Activated T-cell treated with anti-CD3 and anti-CD28 coated beads, Interleukin-2, amount 50 U/mL, for 4 hours (primary cell): ENCODE measurements around the gene MFAP3. TPM values are rescaled to one million over a fixed set of nuclear protein-coding genes. Genes with fewer than 3 reads are reported as not detected.

ENCODE experiments used
- ATAC-seq, 2 donors: fragments of 200-7000 bp; cut with Tn5 transposase; one replicate each; pipeline ENCODE4 v1.10.0; 2021
- DNase-seq: peaks from one replicate; pipeline ENCODE4 v3.0.0-alpha.2; 2020
- H3K27me3 Mint-ChIP-seq: one replicate; pipeline ENCODE4 v1.8.0; 2021; ENCODE audit warnings: low read depth, mixed read lengths
- H3K36me3 Mint-ChIP-seq: one replicate; pipeline ENCODE4 v1.8.0; 2022; ENCODE audit warnings: mixed read lengths; ENCODE audit not compliant: insufficient read depth
- H3K4me1 Mint-ChIP-seq: one replicate; pipeline ENCODE4 v1.8.0; 2021; ENCODE audit warnings: low read depth, mixed read lengths
- H3K4me3 Mint-ChIP-seq: one replicate; pipeline ENCODE4 v1.8.0; 2021; ENCODE audit warnings: mild to moderate bottlenecking, moderate library complexity, mixed read lengths
- H3K9me3 Mint-ChIP-seq: one replicate; pipeline ENCODE4 v1.8.0; 2021; ENCODE audit warnings: mixed read lengths
- total RNA-seq, 3 donors: library from RNA; stranded (reverse); gene quantifications; one replicate each; pipeline ENCODE4 v1.2.1, GENCODE V29; 2021

MFAP3 gene
- total RNA-seq, 3 donors from 2014 or later, result 10.8 to 17.1 (median 16.0) TPM

DNA sequence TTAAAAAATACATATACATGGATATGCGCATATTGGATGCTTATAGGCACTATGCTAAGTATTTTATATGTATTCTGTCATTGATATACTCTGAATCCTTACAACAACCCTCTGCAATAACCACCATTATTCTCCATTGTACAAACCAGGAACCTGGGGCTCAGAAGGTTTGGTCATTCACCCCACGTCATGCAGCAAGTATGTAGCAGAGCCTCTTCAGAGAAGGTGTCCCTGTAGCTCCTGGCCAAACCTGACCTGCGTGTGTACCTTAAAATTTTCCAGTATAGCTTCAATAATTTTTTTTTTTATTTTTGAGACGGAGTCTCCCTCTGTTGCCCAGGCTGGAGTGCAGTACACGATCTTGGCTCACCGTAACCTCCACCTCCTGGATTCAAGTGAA lies 51.9 kb downstream of the MFAP3 start:
- H3K9me3 Mint-ChIP-seq, result no peaks in the 10 kb centered on the region
- ATAC-seq (no peak), DNase-seq (no peak)
- H3K4me1 Mint-ChIP-seq, result peaks cover 2% of the 10 kb centered on the region
- H3K4me3 Mint-ChIP-seq, result no peak overlapping the region
- no peaks in the 10 kb centered on the region for H3K36me3 Mint-ChIP-seq
- peaks cover 15% of the 10 kb centered on the region for H3K27me3 Mint-ChIP-seq

DNA sequence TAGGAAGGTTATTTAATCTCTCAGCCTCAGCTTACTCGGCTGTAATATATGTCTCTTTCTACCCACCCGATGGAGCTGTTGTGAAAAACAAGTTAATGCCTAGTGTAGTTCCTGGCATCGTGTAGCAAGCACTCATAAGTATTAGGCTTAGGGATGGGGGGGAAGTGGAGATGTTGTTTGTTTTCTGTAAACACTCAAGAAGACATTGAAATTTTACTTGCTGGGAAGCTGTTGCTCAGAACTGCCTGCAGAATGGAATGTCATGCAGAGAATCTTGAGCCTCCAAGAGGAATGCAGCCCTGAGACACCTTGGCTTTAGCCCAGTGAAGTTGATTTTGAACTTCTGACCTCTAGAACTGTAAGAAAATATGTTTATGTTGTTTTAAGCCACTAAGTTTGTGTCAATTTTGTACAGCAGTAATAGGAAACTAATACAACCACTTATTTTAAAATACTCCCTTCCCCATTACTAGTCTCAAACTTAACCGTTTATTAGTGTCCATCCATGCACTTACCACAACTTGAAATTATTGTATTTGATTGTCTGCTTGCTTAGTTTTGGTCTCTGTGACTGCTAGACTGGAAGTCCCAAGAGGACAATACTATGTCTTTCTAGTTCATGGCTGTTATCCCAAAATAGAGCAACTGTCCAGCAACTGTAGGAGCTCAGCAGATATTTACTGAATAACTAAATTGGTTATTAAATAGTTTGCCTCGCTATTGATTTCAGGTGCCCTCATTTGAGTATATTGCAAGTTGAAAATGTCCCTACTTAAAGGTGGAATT lies 53.8 kb downstream of the MFAP3 start:
- no peak overlapping the region for H3K4me3 Mint-ChIP-seq
- no peaks in the 10 kb centered on the region for H3K4me1 Mint-ChIP-seq
- no peaks in the 10 kb centered on the region for H3K9me3 Mint-ChIP-seq
- DNase-seq (no peak), ATAC-seq (no peak)
- no peaks in the 10 kb centered on the region for H3K36me3 Mint-ChIP-seq
- H3K27me3 Mint-ChIP-seq, result peaks cover 15% of the 10 kb centered on the region

- H3K27me3 Mint-ChIP-seq, result peaks cover 15% of the 10 kb centered on the region
- H3K36me3 Mint-ChIP-seq, result no peaks in the 10 kb centered on the region
- H3K4me1 Mint-ChIP-seq, result no peaks in the 10 kb centered on the region
- H3K4me3 Mint-ChIP-seq, result no peak overlapping the region
- no peaks in the 10 kb centered on the region for H3K9me3 Mint-ChIP-seq
- ATAC-seq (no peak), DNase-seq (no peak)
These were observed 54.4 kb downstream of the MFAP3 start for GRCh38 chr5:154093142-154093532.

DNA sequence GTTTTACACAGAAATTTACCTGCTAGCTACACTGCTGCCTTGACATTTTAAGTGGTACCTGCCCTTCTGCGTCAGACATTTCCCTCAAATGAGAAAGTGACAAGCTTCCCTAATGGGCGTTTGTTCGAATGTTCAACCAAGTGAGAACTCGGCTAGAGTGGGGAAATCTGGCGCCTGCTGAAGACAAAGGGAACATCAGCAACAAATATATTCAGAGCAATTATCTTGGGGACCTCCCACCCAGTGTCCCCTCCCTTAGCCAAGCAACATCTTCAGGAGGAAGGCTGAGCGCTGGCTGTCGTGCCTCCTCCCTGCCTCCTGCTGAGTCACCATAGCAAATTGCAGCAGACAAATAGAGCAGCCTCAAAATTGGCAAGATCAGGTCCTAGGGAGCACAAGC lies 57.1 kb downstream of the MFAP3 start:
- H3K9me3 Mint-ChIP-seq, result no peaks in the 10 kb centered on the region
- no peaks in the 10 kb centered on the region for H3K36me3 Mint-ChIP-seq
- no peak overlapping the region for H3K4me3 Mint-ChIP-seq
- ATAC-seq (no peak), DNase-seq (no peak)
- no peaks in the 10 kb centered on the region for H3K4me1 Mint-ChIP-seq
- peaks cover 7% of the 10 kb centered on the region for H3K27me3 Mint-ChIP-seq

DNA sequence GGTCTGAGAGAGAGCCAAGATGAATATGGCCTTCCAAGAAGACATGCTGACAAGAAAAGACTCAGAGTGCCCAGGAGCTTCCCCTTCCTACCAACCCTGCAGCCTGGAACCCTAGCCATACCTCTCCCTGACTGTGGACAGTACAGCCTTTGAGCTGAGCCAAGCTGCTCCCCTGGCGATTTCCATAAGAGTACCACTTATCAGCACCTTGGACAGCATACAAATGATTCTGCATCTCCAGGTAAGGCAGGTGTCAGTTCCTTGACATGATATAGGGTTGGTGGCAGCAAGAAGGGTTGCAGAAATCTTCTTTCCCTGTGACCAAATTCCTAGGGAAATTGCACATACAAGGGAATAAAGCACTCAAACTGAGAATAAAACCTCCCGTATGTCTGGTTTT lies 58.3 kb downstream of the MFAP3 start:
- no peak overlapping the region for H3K4me3 Mint-ChIP-seq
- no peaks in the 10 kb centered on the region for H3K4me1 Mint-ChIP-seq
- no peaks in the 10 kb centered on the region for H3K36me3 Mint-ChIP-seq
- H3K9me3 Mint-ChIP-seq, result no peaks in the 10 kb centered on the region
- ATAC-seq, result no peak
- H3K27me3 Mint-ChIP-seq, result peaks cover 7% of the 10 kb centered on the region
- DNase-seq, result no peak

GRCh38 chr5:154098465-154098864 lies 59.7 kb downstream of the MFAP3 start:
- DNase-seq (no peak), ATAC-seq (no peak)
- Mint-ChIP-seq H3K27me3 (peaks cover 7% of the 10 kb centered on the region), H3K9me3 (no peaks in the 10 kb centered on the region), H3K36me3 (no peaks in the 10 kb centered on the region), H3K4me1 (no peaks in the 10 kb centered on the region), H3K4me3 (no peak overlapping the region)

- ATAC-seq, result no peak
- Mint-ChIP-seq H3K36me3 (no peaks in the 10 kb centered on the region), H3K27me3 (no peaks in the 10 kb centered on the region), H3K9me3 (no peaks in the 10 kb centered on the region), H3K4me3 (no peak overlapping the region), H3K4me1 (no peaks in the 10 kb centered on the region)
- DNase-seq, result no peak
These were observed 62.4 kb downstream of the MFAP3 start for GRCh38 chr5:154101184-154101583.

DNA sequence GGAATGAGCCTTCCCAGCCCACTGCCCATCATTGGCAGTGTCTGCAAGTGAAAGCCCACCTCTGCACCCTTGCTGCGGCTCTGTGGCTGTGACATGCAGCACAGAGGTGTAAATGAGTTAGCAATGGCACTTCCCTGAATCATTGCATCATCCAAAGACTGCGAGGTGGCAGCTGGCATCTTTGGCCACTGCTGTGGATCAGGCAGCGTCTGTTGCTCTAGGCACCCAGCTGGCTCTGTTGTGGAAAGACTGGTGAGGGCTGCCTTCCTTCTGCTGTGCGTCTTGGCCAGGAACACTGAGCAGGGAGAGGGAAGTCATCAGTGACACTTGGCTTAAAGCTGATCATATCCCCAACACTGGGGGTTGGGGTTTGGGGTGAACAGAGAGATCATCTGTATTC lies 64.5 kb downstream of the MFAP3 start:
- no peak for ATAC-seq
- H3K9me3 Mint-ChIP-seq, result no peaks in the 10 kb centered on the region
- no peak for DNase-seq
- no peaks in the 10 kb centered on the region for H3K36me3 Mint-ChIP-seq
- no peaks in the 10 kb centered on the region for H3K27me3 Mint-ChIP-seq
- no peaks in the 10 kb centered on the region for H3K4me1 Mint-ChIP-seq
- H3K4me3 Mint-ChIP-seq, result no peak overlapping the region

Other genes with a start within 250 kb of the MFAP3 start
- gene FAM114A2, start 57 bp upstream of the MFAP3 start, total RNA-seq, result 10 to 100 TPM; 21.7 to 25.6 (median 24.3) TPM
- gene GALNT10, start 151.8 kb downstream of the MFAP3 start, total RNA-seq, result 10 to 100 TPM; 26.8 to 34.8 (median 34.6) TPM